ENCODE results near the gene DDX1.
"Not testable (repeated sequence)": the region's sequence is repeated elsewhere in the genome, so short reads cannot be mapped to it uniquely, and the experiment has no call there.

The DDX1 gene

DNA sequence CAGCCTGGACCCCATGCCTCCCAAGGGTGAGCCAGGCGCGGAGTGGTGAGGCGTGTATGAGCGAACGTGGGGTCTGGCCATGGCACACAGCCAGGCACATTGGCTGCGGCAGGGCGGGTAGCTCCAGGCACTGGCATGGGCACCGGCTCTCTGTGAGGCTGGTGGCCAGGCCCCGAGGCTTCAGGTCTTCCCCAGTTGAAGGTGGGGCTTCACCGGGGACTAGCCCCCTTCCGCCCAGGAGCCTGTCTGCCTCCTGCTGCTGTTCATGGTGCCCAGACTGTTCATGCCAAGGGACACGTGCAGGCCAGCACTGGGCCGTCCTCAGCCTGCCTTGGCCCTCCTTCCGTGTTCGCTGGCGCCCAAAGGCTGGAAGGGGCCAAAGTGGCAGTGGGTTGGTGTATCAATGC, 26.8 kb downstream of the DDX1 start:
- no peak for DNase-seq

DNA sequence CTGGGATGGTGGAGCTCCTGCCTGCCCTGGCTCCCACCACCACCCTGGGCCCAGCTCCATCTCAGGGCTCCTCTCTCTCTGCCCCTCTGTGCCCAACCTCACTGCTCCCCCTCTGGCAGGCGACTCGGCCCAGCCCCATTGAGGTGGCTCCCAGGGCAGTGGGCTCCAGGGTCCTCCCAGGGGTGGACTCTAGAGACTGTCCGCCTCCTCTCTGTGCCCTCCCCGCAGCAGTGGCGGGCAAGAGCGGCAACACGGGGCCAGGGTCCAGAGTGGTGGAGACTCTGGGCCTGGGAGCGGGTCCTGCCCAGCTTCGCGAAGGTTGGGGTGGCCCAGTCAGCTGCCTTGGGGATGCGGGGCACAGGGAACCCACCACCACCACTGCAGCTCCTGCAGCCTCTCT, 27.4 kb downstream of the DDX1 start:
- no peak for DNase-seq

DNA sequence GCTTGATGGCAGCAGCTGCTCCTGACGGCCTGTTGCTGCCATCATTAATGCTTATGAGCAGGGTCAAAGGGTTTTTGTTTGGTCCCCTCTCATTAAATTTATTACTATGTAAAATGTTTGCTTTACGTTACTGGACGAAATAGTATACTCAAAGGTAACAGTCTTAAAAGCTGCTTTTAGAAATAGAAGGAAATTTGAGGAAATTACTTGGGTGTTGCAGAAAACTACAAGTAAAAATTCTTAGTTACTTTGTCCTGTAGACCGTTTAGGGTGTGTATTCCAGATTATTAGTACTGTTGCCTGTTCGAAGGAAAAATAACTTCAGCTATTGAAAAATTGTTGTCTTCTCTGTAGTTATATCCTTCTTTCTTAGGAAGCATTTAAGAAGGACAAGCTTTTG, 27.8 kb downstream of the DDX1 start:
- no peak for DNase-seq

- DNase-seq, result no peak
These were observed 28.3 kb downstream of the DDX1 start for GRCh38 chr2:15619938-15620337.

- DNase-seq, result no peak
These were observed 28.7 kb downstream of the DDX1 start for GRCh38 chr2:15620340-15620739.

DNA sequence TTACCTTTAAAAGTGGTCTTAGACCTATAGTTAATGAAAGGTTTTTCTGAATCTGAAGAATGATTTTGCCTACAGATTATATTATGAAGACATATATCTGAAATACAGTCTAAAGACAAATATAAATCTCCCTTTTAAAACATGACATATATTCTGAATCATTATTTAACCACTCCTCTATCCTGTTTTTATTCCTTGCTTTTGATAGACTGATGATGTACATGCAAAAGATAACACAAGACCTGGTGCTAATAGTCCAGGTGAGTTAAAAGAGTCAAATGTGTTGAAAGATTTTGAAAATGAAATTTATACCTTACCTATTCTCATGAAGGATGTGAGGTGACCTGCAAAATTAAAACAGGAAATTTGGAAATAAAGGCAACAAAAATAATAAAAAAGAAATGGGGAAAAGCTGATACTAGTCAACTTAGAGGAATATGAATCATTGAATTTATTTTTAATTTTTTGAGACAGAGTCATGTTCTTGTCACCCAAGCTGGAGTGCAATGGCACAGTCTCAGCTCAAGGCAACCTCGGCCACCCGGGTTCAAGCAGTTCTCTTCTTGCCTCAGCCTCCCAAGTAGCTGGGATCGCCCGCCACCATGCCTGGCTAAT, 29.3 kb downstream of the DDX1 start:
- no peak for DNase-seq

DNA sequence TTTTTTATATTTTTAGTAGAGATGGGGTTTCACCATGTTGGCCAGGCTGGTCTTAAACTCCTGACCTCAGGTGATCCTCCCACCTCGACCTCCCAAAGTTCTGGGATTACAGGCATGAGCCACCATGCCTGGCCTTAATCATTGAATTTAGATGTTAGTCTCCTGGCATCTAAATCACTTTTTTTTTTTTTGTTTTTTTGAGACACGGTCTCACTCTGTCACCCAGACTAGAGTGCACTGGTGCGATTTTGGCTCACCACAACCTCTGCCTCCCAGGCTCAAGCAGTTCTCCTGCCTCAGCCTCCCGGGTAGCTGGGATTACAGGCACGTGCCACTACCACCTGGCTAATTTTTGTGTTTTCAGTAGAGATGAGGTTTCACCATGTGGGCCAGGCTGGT, 29.8 kb downstream of the DDX1 start:
- DNase-seq, result not testable (repeated sequence)

DNA sequence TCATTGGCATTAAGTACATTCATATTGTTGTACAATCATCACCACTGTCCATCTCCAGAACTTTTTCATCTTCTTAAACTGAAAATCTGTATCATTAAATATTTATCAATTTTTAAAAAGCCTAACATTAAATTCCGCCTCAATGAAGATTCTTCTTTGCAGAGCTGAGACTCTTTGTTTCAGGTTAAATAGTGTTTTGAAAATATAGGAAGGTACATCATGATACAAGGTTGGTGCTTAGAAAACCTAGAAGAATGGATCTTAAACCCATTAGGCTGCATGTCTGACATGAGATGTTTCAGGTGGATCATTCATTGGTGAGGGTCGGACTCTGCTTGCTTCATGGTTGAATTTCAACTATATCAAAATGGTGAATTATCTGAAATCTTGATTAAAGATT, 30.5 kb downstream of the DDX1 start:
- no peak for DNase-seq

GRCh38 chr2:15622614-15623480, 31.2 kb downstream of the DDX1 start:
- no peak for DNase-seq

DNA sequence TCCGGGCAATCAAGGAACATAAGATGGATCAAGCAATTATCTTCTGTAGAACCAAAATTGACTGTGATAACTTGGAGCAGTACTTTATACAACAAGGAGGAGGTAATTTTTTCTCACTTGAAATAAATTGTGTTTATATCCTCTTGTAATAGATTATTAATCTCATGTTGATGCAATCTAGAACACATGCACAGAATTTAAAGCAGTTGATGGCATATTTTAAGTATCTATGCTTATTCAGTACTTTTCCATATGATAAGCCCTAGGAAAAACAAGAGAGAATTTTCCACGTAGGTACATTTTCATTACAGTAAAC, 31.8 kb downstream of the DDX1 start:
- no peak for DNase-seq

GRCh38 chr2:15623898-15624541, 32.4 kb downstream of the DDX1 start:
- no peak for DNase-seq

DNA sequence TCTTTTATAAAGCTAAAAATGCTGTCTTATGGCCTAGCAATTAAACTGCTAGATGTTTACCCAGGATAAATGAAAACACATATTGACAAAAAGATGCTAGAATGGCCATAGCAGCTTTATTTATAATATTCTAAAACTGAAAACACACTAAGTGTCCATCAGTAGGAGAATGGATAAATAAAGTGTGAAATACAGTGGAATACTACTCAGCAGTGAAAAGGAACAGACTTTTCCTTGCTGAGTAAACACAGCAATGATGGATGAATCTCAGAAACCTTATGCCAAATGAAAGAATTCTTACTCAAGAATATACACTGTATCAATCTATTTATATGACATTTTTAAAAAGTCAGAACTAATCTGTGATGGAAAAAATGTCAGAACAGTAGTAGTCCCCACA, 33.2 kb downstream of the DDX1 start:
- DNase-seq, result no peak

GRCh38 chr2:15625344-15626036, 33.8 kb downstream of the DDX1 start:
- DNase-seq, result no peak

GRCh38 chr2:15626126-15626525, 34.5 kb downstream of the DDX1 start:
- DNase-seq, result no peak

- no peak for DNase-seq
These were observed 35.3 kb downstream of the DDX1 start for GRCh38 chr2:15626967-15627366.

DNA sequence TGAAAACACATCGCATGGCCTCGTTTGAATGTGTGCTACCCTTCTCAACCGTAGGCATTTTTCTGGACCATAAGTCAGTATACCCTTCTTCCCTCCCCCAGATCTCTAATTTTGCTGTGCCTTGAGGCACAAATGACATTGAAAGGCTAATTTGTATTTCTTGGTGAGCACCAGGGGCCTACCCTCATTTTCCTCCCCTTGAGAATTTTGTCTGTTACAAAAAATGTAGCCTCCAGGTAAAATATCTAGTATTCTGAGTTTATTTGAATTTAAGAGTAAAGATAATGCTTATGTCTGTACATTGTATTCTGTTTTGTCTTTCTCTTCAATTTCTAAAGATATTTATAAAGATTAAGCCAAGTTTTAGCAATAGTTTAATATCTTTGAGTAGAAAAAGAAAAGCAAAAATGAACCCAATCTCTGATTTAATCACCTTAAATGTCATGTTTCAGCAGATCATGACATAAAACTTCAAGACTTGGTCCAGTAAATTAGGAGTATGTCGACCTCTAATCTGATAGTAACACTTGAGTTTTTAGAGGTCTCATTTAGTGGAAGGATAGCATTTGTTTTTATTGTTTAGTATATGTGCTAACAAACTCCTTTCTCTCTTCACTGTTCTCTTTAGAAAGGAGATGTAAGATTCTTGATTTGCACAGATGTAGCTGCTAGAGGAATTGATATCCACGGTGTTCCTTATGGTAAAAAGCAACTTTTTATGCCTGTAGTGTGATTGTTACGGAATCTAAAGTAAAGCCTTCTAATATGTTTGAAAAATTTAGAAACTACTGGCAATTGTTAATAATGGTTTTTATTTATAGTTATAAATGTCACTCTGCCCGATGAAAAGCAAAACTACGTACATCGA, 36.4 kb downstream of the DDX1 start:
- DNase-seq, result no peak

DNA sequence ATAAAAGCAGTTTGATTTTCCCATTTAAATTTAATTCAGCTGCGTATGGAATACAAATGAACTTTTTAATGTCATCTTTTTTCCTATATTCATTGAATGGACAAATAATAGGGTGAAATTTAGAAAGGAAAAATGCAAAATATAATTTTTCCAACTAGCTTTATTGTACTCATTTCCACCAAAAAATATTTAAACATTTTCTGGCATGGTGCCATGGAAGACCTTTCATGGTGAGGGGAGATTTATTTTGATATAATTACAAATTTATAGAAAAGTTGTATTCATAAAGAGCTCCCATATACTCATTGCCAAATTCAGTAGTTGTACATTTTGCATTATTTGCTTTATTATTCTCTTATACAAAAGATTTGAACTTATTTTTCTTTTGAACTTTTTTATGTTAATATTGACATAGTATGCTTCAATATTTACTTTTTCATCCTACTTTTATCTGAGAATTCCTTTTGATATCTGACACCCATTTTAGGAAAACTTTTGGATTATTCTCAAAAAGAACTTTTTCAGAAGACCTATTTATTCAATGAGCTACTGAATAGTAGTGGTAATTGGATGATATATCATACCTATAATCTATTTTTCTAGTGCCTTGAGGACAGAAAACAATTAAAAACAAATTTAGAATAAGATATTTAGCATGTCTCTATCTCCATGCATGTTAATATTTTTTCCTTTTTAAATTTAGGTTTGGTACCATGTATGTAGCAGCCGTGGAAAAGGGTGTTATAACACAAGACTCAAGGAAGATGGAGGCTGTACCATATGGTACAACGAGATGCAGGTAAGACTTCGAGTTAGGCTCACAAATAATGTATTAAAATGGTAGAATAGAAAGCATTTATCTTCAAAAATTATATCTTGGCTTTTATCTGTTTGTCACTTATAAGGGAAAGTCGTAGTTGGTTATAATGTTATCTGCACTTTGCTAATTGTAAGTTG, 37.5 kb downstream of the DDX1 start:
- DNase-seq, result no peak

DNA sequence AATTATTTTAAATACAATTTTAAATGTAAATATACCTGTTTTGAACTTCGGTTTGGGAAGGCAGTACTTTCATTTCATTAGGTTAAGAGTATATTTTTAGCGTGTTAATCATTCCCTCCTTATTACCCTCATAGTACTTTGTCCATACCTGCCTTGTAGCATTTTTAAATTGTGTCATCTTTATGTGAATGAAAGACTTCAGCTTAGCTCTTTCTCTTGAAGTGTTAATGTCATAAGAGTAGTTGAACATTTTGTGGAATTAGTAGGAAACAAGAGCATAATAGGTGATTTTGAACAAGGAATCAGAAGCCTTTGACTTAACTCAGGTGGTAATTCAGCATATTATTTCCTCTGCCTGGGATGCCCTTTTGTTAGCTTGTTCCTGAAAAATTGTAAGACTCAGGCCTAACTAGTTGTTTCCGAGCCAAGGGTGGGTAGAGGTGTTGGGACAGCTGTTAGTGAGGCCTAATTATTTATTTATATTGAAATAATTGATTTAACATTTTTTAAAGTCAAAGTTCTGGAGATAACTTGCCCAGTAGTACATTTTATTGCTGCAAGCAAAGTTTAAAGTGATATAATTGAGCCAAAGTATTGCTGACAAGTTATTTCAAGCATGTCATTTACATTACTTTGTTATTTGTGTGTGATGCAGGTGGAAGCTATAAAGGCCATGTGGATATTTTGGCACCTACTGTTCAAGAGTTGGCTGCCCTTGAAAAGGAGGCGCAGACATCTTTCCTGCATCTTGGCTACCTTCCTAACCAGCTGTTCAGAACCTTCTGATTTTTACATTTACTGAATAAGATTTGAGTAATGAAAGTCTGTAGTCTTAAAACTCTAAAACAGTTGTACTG, 38.7 kb downstream of the DDX1 start:
- DNase-seq, result no peak

DNA sequence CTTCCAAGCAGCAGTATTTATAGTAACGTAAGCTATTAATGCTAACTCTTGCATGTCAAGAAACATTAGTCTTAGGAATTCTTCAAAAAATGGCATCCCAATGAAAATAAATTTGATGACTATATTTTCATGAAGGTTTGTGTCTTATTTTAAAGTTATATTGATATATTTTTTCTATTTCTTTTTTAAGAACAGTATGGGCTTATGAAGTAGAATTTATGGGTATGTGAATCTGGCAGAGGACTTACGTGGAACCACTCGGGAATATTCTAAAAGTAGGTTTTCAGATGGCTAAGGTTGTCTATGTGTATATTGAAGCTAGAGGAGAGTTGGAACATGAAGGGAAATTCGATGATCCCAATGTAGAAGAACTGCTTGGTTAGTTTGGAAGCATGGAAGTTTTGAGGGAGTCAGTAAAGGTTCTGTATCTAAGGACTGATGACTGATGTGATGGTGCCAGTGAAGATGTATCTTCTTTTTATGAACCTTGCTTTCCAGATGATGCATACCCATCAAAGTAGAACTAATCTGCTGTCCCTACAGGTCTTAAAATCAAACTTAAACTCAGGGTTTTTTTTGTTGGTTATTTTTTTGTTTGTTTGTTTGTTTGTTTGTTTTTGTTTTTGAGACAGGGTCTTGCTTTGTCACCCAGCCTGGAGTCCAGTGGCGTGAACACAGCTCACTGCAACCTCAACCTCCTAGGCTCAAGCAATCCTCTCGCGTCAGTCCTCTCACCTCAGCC, 39.5 kb downstream of the DDX1 start:
- DNase-seq, result no peak

- DNase-seq, result no peak
These were observed 40.2 kb downstream of the DDX1 start for GRCh38 chr2:15631883-15632282.

Measured in activated naive CD4-positive, alpha-beta T cell (primary cell).